IMR-90 (cell line): Measurements from ENCODE around the gene SEMA6C.

Experiments used
- CEBPB ChIP-seq: IDR thresholded peaks from 2 replicates; pipeline ENCODE4 v1.6.1; 2012; ENCODE audit warnings: low read depth, low read length, improper control_type of control experiment
- CTCF ChIP-seq: conservative IDR thresholded peaks from 2 replicates; pipeline ENCODE4 v1.5.1; 2012; ENCODE audit warnings: mild to moderate bottlenecking, low read depth, low read length, improper control_type of control experiment
- FOS ChIP-seq: fragments of 150-350 bp; IDR thresholded peaks from 2 replicates; pipeline ENCODE4 v1.6.1; 2016; ENCODE audit warnings: low read depth, low read length
- MAFK ChIP-seq: IDR thresholded peaks from 2 replicates; pipeline ENCODE4 v1.6.1; 2012; ENCODE audit warnings: low read depth, low read length, improper control_type of control experiment
- MAZ ChIP-seq: IDR thresholded peaks from 2 replicates; pipeline ENCODE4 v1.6.1; 2012; ENCODE audit warnings: low read depth, mild to moderate bottlenecking, low read length, improper control_type of control experiment, moderate library complexity, borderline replicate concordance
- NFE2L2 ChIP-seq: fragments of 150-350 bp; IDR thresholded peaks from 2 replicates; pipeline ENCODE4 v1.6.1; 2016; ENCODE audit warnings: low read depth, mild to moderate bottlenecking, low read length
- POLR2A ChIP-seq: IDR thresholded peaks from 2 replicates; pipeline ENCODE4 v1.6.1; 2012; ENCODE audit warnings: mild to moderate bottlenecking, low read depth, low read length
- RAD21 ChIP-seq: IDR thresholded peaks from 2 replicates; pipeline ENCODE4 v1.6.1; 2012; ENCODE audit warnings: low read length, improper control_type of control experiment
- RFX5 ChIP-seq: IDR thresholded peaks from 2 replicates; pipeline ENCODE4 v1.8.0; 2012; ENCODE audit warnings: low read depth, mild to moderate bottlenecking, low read length, moderate library complexity
- USF2 ChIP-seq: fragments of 150-350 bp; IDR thresholded peaks from 2 replicates; pipeline ENCODE4 v1.6.1; 2017; ENCODE audit warnings: mild to moderate bottlenecking, antibody characterized with exemption, low read length, low read depth

GRCh38 chr1:151187205-151187604, 40.8 kb upstream of the SEMA6C start:
- TF ChIP-seq USF2 (no peak), CTCF (no peak), RFX5 (no peak), MAFK (no peak), POLR2A (no peak), CEBPB (no peak), MAZ (no peak), FOS (no peak), RAD21 (no peak), NFE2L2 (no peak)
